Measurements from ENCODE around the gene ATRIP.

Gene ATRIP

DNA sequence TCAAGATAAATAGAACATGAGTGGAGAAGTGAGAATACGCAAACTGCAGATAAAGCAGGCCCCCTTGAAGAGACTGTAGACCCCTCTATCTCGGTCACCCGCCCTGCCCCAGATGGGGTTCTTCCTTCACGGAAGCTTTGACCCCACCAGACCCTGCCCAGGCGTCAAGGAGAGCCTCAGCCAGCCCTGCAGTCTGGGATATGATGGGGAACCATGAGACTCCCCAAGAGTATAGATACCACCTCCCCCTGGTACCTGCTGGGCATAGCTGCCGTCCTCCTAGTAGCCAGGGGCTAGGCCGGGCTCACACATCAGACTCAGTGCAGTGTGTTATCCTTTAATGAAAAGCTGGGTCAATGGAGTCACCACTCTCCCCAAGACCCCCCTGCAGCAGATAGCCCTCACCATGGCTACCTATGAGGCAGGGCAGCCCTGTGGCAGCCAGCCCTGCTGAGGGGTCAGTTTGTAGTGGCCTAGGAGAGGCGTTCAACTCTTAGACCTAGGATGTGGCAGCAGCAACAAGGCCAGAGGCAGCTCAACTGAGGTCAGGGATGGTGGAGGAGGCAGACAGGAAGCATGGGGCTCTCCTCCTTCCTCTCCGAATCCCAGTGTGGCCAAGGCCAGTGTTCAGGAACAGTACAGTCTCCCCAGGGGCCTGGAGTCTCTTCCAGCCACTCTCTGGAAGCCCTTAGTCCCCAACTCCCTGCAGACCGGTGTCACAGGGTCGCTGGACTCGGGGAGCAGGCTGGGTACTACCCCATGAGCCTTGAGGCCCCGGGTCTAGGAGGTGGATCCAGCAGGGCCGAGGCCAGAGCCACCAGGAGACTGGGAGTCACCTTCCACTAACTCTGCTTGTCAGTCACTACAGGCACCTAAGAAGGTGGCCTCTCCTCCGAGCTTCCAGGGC is 42.8 kb upstream of the ATRIP start:
- Histone ChIP-seq H3K36me3 (ENCODE audit: control insufficient read depth, insufficient read depth, low read length) (peaks cover 22% of the 10 kb centered on the region), H3K27ac (ENCODE audit: insufficient read depth, low read depth, low read length, poor library complexity, severe bottlenecking) (no peak overlapping the region), H3K9me3 (ENCODE audit: control insufficient read depth, low read length) (no peaks in the 10 kb centered on the region), H3K27me3 (ENCODE audit: control insufficient read depth, insufficient read depth, low read length, poor library complexity, severe bottlenecking) (no peaks in the 10 kb centered on the region), H3K4me3 (ENCODE audit: insufficient read depth, low read depth, low read length) (no peak overlapping the region), H3K4me1 (ENCODE audit: control insufficient read depth, insufficient read depth, low read length) (no peaks in the 10 kb centered on the region)
- WGBS, 2 experiments = 95% methylated on average over 15 of the region's 15 CpGs

DNA sequence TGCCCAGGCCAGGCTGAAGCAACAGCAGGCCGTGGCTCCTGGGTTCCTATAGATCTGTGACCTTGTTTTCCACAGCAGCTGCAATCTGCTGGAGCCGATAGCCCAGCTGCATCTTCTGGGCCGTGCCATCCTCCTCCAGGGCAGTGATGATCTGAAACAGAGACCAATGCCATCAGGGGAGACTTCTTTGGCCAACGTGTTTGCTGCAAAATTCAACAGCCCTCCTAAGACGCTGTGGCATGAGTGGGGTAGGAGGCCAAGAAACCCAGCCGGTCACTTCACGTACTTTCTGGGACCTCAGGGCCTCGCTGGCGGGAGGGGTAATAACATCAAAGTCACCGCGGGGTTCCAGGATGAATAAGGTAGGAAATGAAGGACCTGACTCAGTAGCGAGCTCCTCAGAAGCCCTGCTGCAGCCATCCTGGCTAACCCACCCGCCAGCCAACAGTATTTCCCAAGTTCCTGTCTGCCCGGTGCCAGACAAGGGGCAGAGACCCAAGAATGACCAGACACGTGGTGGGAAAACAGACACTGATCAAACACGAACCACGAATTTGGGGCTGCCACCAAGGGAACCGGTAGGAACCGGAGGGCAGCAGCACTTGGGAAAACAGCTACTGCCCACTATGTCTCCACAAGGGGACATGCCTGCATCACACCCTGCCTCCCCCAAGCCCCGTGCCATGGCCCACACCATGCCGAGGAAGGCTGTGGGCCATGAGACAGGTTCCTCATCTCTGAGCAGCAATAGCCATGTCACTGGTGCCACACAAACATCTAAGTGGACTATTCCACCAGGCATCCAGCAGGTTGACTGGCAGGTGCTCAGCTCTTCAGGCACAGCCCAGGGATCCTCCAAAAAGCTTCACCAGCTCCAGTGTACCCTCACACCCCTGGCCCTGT is 41.8 kb upstream of the ATRIP start:
- Histone ChIP-seq H3K27me3 (ENCODE audit: control insufficient read depth, insufficient read depth, low read length, poor library complexity, severe bottlenecking) (no peaks in the 10 kb centered on the region), H3K36me3 (ENCODE audit: control insufficient read depth, insufficient read depth, low read length) (peaks cover 31% of the 10 kb centered on the region), H3K27ac (ENCODE audit: insufficient read depth, low read depth, low read length, poor library complexity, severe bottlenecking) (no peak overlapping the region), H3K9me3 (ENCODE audit: control insufficient read depth, low read length) (no peaks in the 10 kb centered on the region), H3K4me1 (ENCODE audit: control insufficient read depth, insufficient read depth, low read length) (no peaks in the 10 kb centered on the region), H3K4me3 (ENCODE audit: insufficient read depth, low read depth, low read length) (no peak overlapping the region)
- 95 to 96% methylated on average over 21 of the region's 21 CpGs for WGBS, 2 experiments

DNA sequence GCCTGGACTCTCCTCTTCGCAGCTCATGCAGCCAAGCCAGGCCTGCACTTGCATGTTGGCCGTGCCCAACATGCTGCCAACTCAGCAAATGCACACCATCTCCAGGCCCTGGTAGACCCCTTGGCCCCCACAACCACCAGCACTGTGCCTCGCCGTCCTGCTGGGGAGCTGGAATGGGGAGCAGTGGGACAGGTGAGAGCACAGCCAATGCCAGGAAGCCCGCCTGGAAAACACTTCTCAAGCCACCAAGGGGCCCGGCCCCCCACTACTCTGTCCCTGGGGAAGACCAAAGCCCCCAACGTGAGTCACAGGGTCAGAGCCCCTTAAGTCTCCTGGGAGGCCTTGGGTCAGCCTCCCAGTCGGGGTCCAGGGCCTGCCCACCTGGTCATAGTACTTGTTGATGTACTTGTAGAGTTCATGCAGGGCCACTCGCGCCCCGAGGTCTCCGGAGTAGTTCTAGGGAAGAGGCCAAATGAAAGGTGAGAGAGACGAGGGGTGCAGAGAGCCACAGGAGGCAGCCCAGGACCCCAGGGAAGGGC is 41.1 kb upstream of the ATRIP start:
- Histone ChIP-seq H3K36me3 (ENCODE audit: control insufficient read depth, insufficient read depth, low read length) (peaks cover 38% of the 10 kb centered on the region), H3K27me3 (ENCODE audit: control insufficient read depth, insufficient read depth, low read length, poor library complexity, severe bottlenecking) (no peaks in the 10 kb centered on the region), H3K4me3 (ENCODE audit: insufficient read depth, low read depth, low read length) (no peak overlapping the region), H3K27ac (ENCODE audit: insufficient read depth, low read depth, low read length, poor library complexity, severe bottlenecking) (no peak overlapping the region), H3K4me1 (ENCODE audit: control insufficient read depth, insufficient read depth, low read length) (no peaks in the 10 kb centered on the region), H3K9me3 (ENCODE audit: control insufficient read depth, low read length) (no peaks in the 10 kb centered on the region)
- WGBS, 2 experiments = 92 to 95% methylated on average over 13 of the region's 13 CpGs

GRCh38 chr3:48405971-48406370 is 40.6 kb upstream of the ATRIP start:
- Histone ChIP-seq H3K9me3 (ENCODE audit: control insufficient read depth, low read length) (no peaks in the 10 kb centered on the region), H3K4me1 (ENCODE audit: control insufficient read depth, insufficient read depth, low read length) (no peaks in the 10 kb centered on the region), H3K36me3 (ENCODE audit: control insufficient read depth, insufficient read depth, low read length) (peaks cover 41% of the 10 kb centered on the region), H3K27me3 (ENCODE audit: control insufficient read depth, insufficient read depth, low read length, poor library complexity, severe bottlenecking) (no peaks in the 10 kb centered on the region), H3K4me3 (ENCODE audit: insufficient read depth, low read depth, low read length) (no peak overlapping the region), H3K27ac (ENCODE audit: insufficient read depth, low read depth, low read length, poor library complexity, severe bottlenecking) (no peak overlapping the region)
- WGBS, 2 experiments = 90 to 100% methylated on average over 1 of the region's 1 CpG

DNA sequence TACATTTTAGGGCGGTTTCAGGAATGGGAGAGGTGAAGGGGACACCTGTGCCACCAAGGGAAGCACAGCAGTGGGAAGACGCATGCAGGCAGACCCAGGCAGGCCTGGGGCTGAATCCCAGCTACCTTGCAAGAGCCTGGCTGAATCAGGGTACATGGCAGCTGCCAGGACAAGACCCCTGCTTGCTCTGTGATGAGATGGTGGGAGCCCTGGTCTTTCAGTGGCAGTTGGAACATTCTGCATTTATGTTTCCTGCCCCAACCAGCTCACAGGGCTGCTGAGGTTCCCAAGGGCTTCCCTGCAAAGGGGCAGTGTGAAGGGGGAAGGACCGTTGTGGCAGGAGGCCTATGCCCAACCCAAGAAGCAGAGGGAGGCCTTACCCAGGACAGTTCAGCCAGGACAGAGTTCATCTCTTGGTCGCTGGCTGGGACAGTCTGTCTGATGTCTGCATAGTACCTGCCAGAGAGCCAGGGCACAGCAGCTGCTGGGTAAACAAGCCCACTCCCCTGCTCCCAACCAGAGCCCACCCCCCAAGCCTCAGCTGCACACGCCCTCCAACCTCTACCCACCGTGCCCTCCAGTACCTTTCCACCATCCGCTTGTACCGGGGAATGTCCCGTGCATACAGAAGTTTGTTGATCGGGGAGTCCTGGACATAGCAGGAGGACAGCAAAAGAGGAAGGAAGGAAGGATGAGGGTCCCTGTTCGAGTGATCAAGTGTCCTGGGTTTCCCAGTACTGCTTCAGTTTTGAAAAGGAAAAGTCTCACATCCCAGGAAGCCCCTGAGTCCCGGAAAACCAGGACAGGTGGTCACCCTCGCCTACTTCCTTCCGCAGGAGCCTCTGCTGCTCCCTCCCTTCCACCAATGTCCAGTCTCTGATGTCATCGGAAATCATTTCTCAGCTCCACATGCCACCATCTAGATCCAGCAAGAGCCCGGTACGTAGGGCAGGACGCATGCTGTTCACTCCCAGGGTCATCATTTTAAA is 39.8 kb upstream of the ATRIP start:
- H3K4me1 ChIP-seq (ENCODE audit: control insufficient read depth, insufficient read depth, low read length) = no peaks in the 10 kb centered on the region
- H3K9me3 ChIP-seq (ENCODE audit: control insufficient read depth, low read length) = no peaks in the 10 kb centered on the region
- no peak overlapping the region for H3K4me3 ChIP-seq (ENCODE audit: insufficient read depth, low read depth, low read length)
- no peak overlapping the region for H3K27ac ChIP-seq (ENCODE audit: insufficient read depth, low read depth, low read length, poor library complexity, severe bottlenecking)
- WGBS, 2 experiments = 95 to 97% methylated on average over 18 of the region's 18 CpGs
- no peaks in the 10 kb centered on the region for H3K27me3 ChIP-seq (ENCODE audit: control insufficient read depth, insufficient read depth, low read length, poor library complexity, severe bottlenecking)
- H3K36me3 ChIP-seq (ENCODE audit: control insufficient read depth, insufficient read depth, low read length) = peaks cover 45% of the 10 kb centered on the region

DNA sequence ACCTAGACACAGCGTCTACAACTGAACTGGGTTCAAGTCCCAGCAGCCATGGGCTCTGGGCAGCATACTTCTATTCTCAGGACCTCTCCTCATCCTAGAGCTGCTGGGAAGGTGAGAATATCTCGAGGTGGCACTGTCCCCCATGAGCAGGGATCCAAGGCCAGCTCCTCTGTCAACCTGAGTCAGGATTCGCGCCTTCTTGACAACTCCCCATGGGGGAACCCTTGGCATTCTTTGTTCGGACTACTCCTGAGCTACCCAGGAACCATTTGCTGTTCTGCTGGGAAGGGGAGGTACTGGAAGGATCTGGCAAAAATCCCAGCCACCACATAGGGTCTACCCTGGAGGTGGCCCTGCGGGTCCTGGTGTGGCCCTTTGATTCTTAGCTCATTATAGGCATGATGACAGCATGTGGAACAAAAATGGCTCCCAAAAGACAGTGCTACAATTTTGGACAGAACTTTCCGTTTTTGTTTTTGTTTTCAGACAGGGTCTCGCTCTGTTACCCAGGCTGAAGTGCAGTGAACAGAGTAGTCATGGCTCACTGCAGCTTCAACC is 38.9 kb upstream of the ATRIP start:
- H3K9me3 ChIP-seq (ENCODE audit: control insufficient read depth, low read length) = no peaks in the 10 kb centered on the region
- H3K4me3 ChIP-seq (ENCODE audit: insufficient read depth, low read depth, low read length) = no peak overlapping the region
- H3K27ac ChIP-seq (ENCODE audit: insufficient read depth, low read depth, low read length, poor library complexity, severe bottlenecking) = no peak overlapping the region
- 94% methylated on average over 8 of the region's 8 CpGs for WGBS, 2 experiments
- peaks cover 53% of the 10 kb centered on the region for H3K36me3 ChIP-seq (ENCODE audit: control insufficient read depth, insufficient read depth, low read length)
- H3K4me1 ChIP-seq (ENCODE audit: control insufficient read depth, insufficient read depth, low read length) = no peaks in the 10 kb centered on the region
- no peaks in the 10 kb centered on the region for H3K27me3 ChIP-seq (ENCODE audit: control insufficient read depth, insufficient read depth, low read length, poor library complexity, severe bottlenecking)

DNA sequence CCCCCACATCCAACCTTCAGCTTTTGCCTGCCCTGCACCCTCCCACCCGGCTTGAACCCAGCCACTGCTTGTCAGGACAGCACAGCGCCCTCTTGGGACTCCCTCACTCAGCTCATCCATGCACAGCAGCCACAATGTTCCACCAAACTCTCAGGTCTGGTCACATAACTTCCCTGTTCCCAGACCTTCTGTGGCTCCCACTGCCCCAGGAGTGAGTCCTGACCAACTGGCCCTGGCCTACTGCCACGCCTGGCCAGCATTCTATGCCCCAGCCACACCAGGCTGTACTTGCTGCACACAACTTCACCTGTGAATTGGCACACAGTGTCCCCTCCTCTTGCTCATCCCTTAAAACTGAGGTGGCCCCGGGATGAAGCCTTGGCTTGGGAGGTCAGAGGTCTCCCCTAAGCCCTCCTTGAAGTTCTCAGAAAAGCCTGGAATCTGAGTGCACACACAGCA is 37.7 kb upstream of the ATRIP start:
- H3K36me3 ChIP-seq (ENCODE audit: control insufficient read depth, insufficient read depth, low read length) = peaks cover 62% of the 10 kb centered on the region
- H3K4me1 ChIP-seq (ENCODE audit: control insufficient read depth, insufficient read depth, low read length) = no peaks in the 10 kb centered on the region
- 90 to 94% methylated on average over 4 of the region's 4 CpGs for WGBS, 2 experiments
- H3K27me3 ChIP-seq (ENCODE audit: control insufficient read depth, insufficient read depth, low read length, poor library complexity, severe bottlenecking) = no peaks in the 10 kb centered on the region
- H3K9me3 ChIP-seq (ENCODE audit: control insufficient read depth, low read length) = no peaks in the 10 kb centered on the region
- H3K4me3 ChIP-seq (ENCODE audit: insufficient read depth, low read depth, low read length) = no peak overlapping the region
- H3K27ac ChIP-seq (ENCODE audit: insufficient read depth, low read depth, low read length, poor library complexity, severe bottlenecking) = no peak overlapping the region

GRCh38 chr3:48409291-48410201 is 37.0 kb upstream of the ATRIP start:
- peaks cover 68% of the 10 kb centered on the region for H3K36me3 ChIP-seq (ENCODE audit: control insufficient read depth, insufficient read depth, low read length)

More at GRCh38 chr3:48409291-48410201, 37.0 kb upstream of the ATRIP start:
- H3K4me3 ChIP-seq (ENCODE audit: insufficient read depth, low read depth, low read length) = no peak overlapping the region
- no peaks in the 10 kb centered on the region for H3K9me3 ChIP-seq (ENCODE audit: control insufficient read depth, low read length)
- 95 to 96% methylated on average over 31 of the region's 31 CpGs for WGBS, 2 experiments
- no peak overlapping the region for H3K27ac ChIP-seq (ENCODE audit: insufficient read depth, low read depth, low read length, poor library complexity, severe bottlenecking)
- no peaks in the 10 kb centered on the region for H3K4me1 ChIP-seq (ENCODE audit: control insufficient read depth, insufficient read depth, low read length)
- no peaks in the 10 kb centered on the region for H3K27me3 ChIP-seq (ENCODE audit: control insufficient read depth, insufficient read depth, low read length, poor library complexity, severe bottlenecking)
